Transverse colon (tissue), 4 donors: ENCODE measurements around the gene CYB561D2. TPM values are rescaled to one million over a fixed set of nuclear protein-coding genes. Genes with fewer than 3 reads are reported as not detected.
A peak's percentile ranks its signal among the peaks of the same experiment; 100 is the strongest.

Experiments
- DNase-seq: peaks from one replicate; pipeline ENCODE4 v3.0.0-alpha.2; 2019
- H3K27ac ChIP-seq, 4 donors: fragments of 200-600 bp; sonication (generic); 2 replicates each; pipeline ENCODE4 v1.5.1; 2016 to 2018; ENCODE audit warnings: inconsistent platforms in 4 of 4
- H3K27me3 ChIP-seq: fragments of 200-600 bp; sonication (generic); 2 replicates; pipeline ENCODE4 v1.5.1; 2017; ENCODE audit warnings: inconsistent platforms
- H3K36me3 ChIP-seq, 4 donors: fragments of 200-600 bp; sonication (generic); 2 replicates each; pipeline ENCODE4 v1.5.1; 2017 to 2019; ENCODE audit warnings: inconsistent platforms in 4 of 4
- H3K4me1 ChIP-seq, 4 donors: fragments of 200-600 bp; sonication (generic); 2 replicates each; pipeline ENCODE4 v1.5.1; 2017 to 2020; ENCODE audit warnings: inconsistent platforms in 4 of 4
- H3K4me3 ChIP-seq, 4 donors: fragments of 200-600 bp; sonication (generic); 1 replicate in 1 of 4; 2 replicates in 3 of 4; pipeline versions ENCODE4 v1.5.1 to v1.6.1; 2017 to 2019; ENCODE audit warnings: inconsistent platforms in 4 of 4
- H3K9me3 ChIP-seq, 2 donors: fragments of 200-600 bp; sonication (generic); 2 replicates each; pipeline ENCODE4 v1.5.1; 2017 to 2019; ENCODE audit warnings: inconsistent platforms in 2 of 2
- CTCF ChIP-seq, 5 experiments: fragments of 200-600 bp in 3 of 5; fragments of 450-650 bp in 2 of 5; sonication (generic) in 3 of 5; IDR thresholded peaks; 1 replicate in 2 of 5; 2 replicates in 3 of 5; pipeline ENCODE4 v1.5.1; 2016 to 2017; ENCODE audit warnings: antibody characterized with exemption in 5 of 5, inconsistent platforms in 3 of 5, mild to moderate bottlenecking in 2 of 5, moderate library complexity in 1 of 5
- EP300 ChIP-seq: sonication (generic); formaldehyde crosslinking; IDR thresholded peaks from one replicate; pipeline ENCODE4 v1.6.1; 2017; ENCODE audit warnings: antibody characterized with exemption, low read depth
- POLR2A ChIP-seq: fragments of 450-650 bp; IDR thresholded peaks from one replicate; pipeline ENCODE4 v1.6.1; 2016; ENCODE audit warnings: antibody characterized with exemption, mild to moderate bottlenecking, moderate library complexity
- POLR2AphosphoS5 ChIP-seq, 3 donors: sonication (generic); formaldehyde crosslinking; IDR thresholded peaks; one replicate each; pipeline ENCODE4 v1.6.1; 2016; ENCODE audit warnings: antibody characterized with exemption in 3 of 3
- WGBS, 2 donors: methylation state at CpG; one replicate each; pipeline ENCODE4 v1.1.5; 2018; ENCODE audit warnings: low coverage in 1 of 2; 5-methylcytosine and 5-hydroxymethylcytosine counted together
- in situ Hi-C, 4 donors: fragments of 200-750 bp; cut with MboI; loops; one replicate each; pipeline versions ENCODE4 v1.15.0 to v1.15.1; 2017; ENCODE audit warnings: low sequenced_read_pairs in 3 of 4, low pct_ligation_motif_present in 1 of 4, low pct_unique_long_range_greater_than_20kb in 1 of 4
- intact Hi-C: fragments of 100-400 bp; cut with DNase I; formaldehyde crosslinking; loops from one replicate; pipeline ENCODE4 v1.15.1; 2023; ENCODE audit warnings: low total_unique reads
- total RNA-seq, 4 donors: library from RNA; depleted of rRNA; stranded (reverse); fragments of >200 nt; gene quantifications; one replicate each; pipeline ENCODE4 v1.1.0, GENCODE V29; 2016

The CYB561D2 gene
- total RNA-seq, 4 donors from 2014 or later = 23.7 to 53.9 (median 35.6) TPM

DNA sequence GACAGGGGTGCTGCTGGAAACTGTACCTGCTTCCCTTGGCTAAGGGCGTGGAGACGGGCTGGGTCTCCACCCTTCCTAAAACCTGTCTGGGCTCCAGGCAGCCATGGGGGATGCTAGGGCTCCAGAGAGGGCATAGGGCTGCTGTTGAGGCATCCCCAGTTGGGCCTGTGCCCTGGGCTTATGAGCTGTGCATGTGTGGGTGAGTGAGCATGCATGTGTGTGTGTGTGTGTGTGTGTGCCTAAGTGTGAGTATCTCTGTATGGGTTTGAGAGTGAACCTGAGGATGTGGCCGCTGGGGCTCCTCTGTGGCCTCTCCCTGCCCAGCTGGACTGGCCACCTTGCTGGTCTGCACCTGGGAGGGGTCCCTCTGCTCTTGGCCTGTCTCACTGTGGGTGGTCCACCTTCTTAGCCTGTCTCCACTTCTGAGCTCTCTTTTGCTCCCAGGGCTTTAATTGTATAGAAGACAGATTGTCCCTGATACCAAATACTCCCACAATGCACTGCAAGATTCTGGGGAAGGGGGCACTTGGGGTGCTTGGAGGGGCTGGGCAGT is 20.5 kb downstream of the CYB561D2 start:
- intact Hi-C loops = loop anchor here (10.0 kb wide), 1 partner anchor 174 kb away; no protein-coding TSS in a partner anchor
- Histone ChIP-seq H3K36me3 (no peaks in the 10 kb centered on the region), H3K9me3 (no peaks in the 10 kb centered on the region), H3K27me3 (peaks cover 4% of the 10 kb centered on the region), H3K27ac (no peak overlapping the region), H3K4me3 (no peak overlapping the region), H3K4me1 (peaks cover 0 to 9% (median 0%) of the 10 kb centered on the region in 4 donors)
- 86% methylated on average over 2 of the region's 3 CpGs; no CpG with 5 or more reads in 1 of the 2 donors for WGBS, 2 donors
- TF ChIP-seq CTCF (IDR thresholded peaks at IDR 0.05) = no peak
- TF ChIP-seq POLR2AphosphoS5 (IDR thresholded peaks at IDR 0.05) = no peak
- TF ChIP-seq EP300 = no peak
- no peak for TF ChIP-seq POLR2A
- DNase-seq = no peak
- in situ Hi-C loops = loop anchor here in 1 of 4 donors (25.0 kb wide), 1 partner anchor 191 kb away; the partner anchor contains the start of genes C3orf18 and HEMK1

DNA sequence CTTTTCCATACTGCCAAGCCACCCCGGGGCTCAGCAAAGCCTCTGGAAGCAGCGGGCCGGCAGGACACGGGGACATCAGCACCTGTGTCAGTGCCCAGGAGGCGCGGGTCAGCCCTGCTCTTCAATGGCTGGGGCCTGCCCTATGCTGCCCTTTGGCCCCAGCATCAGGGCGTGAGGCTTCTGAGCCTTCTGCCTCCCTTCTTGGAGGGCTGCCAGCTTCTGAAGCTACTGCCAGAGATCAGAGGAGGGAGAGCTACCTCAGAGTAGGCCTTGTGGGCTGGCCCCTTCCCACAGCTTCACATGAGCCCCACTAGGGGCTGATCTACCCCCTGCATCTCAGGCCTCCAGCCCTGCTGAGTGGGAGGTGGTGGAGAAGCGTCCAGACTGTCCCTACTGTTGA is 21.7 kb downstream of the CYB561D2 start:
- TF ChIP-seq POLR2A (no peak), CTCF (IDR thresholded peaks at IDR 0.05) (no peak), EP300 (no peak)
- Histone ChIP-seq H3K27ac (no peak overlapping the region), H3K27me3 (peaks cover 4% of the 10 kb centered on the region), H3K4me3 (no peak overlapping the region), H3K4me1 (peaks cover 0 to 9% (median 0%) of the 10 kb centered on the region in 4 donors), H3K9me3 (no peaks in the 10 kb centered on the region), H3K36me3 (no peaks in the 10 kb centered on the region)
- intact Hi-C loops = loop anchor here (10.0 kb wide), 1 partner anchor 172 kb away; no protein-coding TSS in a partner anchor
- in situ Hi-C loops = loop anchor here in 1 of 4 donors (25.0 kb wide), 1 partner anchor 190 kb away; the partner anchor contains the start of genes C3orf18 and HEMK1
- DNase-seq = peak; percentile 75
- WGBS, 2 donors = 45% methylated on average over 8 of the region's 8 CpGs; no CpG with 5 or more reads in 1 of the 2 donors

GRCh38 chr3:50373146-50374051 is 22.7 kb downstream of the CYB561D2 start:
- WGBS, 2 donors = 29 to 57% methylated on average over 4 to 11 of the region's 12 CpGs
- Histone ChIP-seq H3K9me3 (no peaks in the 10 kb centered on the region), H3K27me3 (peaks cover 4% of the 10 kb centered on the region), H3K27ac (no peak overlapping the region), H3K4me1 (peaks cover 0 to 9% (median 0%) of the 10 kb centered on the region in 4 donors), H3K36me3 (no peaks in the 10 kb centered on the region), H3K4me3 (no peak overlapping the region)
- TF ChIP-seq EP300 = no peak
- no peak for TF ChIP-seq POLR2A
- no peak for TF ChIP-seq CTCF (IDR thresholded peaks at IDR 0.05)
- TF ChIP-seq POLR2AphosphoS5 (IDR thresholded peaks at IDR 0.05) = no peak
- in situ Hi-C loops (loop anchor here in 1 of 4 donors (25.0 kb wide), 1 partner anchor 189 kb away; the partner anchor contains the start of genes C3orf18 and HEMK1), intact Hi-C loops (loop anchor here (10.0 kb wide), 1 partner anchor 171 kb away; no protein-coding TSS in a partner anchor)
- no peak for DNase-seq
